ENCODE results near the gene PDCD2L.
"Not testable (repeated sequence)": the region's sequence is repeated elsewhere in the genome, so short reads cannot be mapped to it uniquely, and the experiment has no call there.

PDCD2L gene

GRCh38 chr19:34404109-34404909 lies at the start of gene PDCD2L:
Gene PDCD2L, plus strand, starts transcription at chr19:34404399. Its CDS starts 32 bp downstream, at chr19:34404431.
- DNase-seq = peak; percentile 92

- no peak for DNase-seq
These were observed 49.0 kb upstream of the PDCD2L start for GRCh38 chr19:34355201-34355600.

GRCh38 chr19:34356875-34357274 lies 47.3 kb upstream of the PDCD2L start:
- no peak for DNase-seq

GRCh38 chr19:34357431-34357830 lies 46.8 kb upstream of the PDCD2L start:
- no peak for DNase-seq

- DNase-seq = peak; percentile 97
These were observed 44.9 kb upstream of the PDCD2L start for GRCh38 chr19:34359140-34359953.

GRCh38 chr19:34359954-34360315 lies 44.3 kb upstream of the PDCD2L start:
- no peak for DNase-seq

GRCh38 chr19:34360354-34360909 lies 43.8 kb upstream of the PDCD2L start:
- DNase-seq = no peak

GRCh38 chr19:34362679-34363069 lies 41.5 kb upstream of the PDCD2L start:
- no peak for DNase-seq

GRCh38 chr19:34363094-34363493 lies 41.1 kb upstream of the PDCD2L start:
- no peak for DNase-seq

- no peak for DNase-seq
These were observed 40.3 kb upstream of the PDCD2L start for GRCh38 chr19:34363930-34364329.

- DNase-seq = no peak
These were observed 39.8 kb upstream of the PDCD2L start for GRCh38 chr19:34364462-34364829.

GRCh38 chr19:34364830-34365462 lies 39.3 kb upstream of the PDCD2L start, which contains the start of gene GPI:
Gene GPI, plus strand, starts transcription at chr19:34365196. Its CDS starts 71 bp downstream, at chr19:34365267.
- peak; percentile 43 for DNase-seq

- DNase-seq = no peak
These were observed 38.5 kb upstream of the PDCD2L start for GRCh38 chr19:34365463-34366401.

GRCh38 chr19:34366738-34367623 lies 37.2 kb upstream of the PDCD2L start:
- no peak for DNase-seq

GRCh38 chr19:34367624-34367957 lies 36.6 kb upstream of the PDCD2L start:
- no peak for DNase-seq

- no peak for DNase-seq
These were observed 35.9 kb upstream of the PDCD2L start for GRCh38 chr19:34368338-34368737.

GRCh38 chr19:34369166-34369565 lies 35.0 kb upstream of the PDCD2L start:
- not testable (repeated sequence) for DNase-seq

GRCh38 chr19:34370117-34370516 lies 34.1 kb upstream of the PDCD2L start:
- no peak for DNase-seq

GRCh38 chr19:34370983-34371382 lies 33.2 kb upstream of the PDCD2L start:
- DNase-seq = no peak

GRCh38 chr19:34373601-34374288 lies 30.5 kb upstream of the PDCD2L start:
- no peak for DNase-seq

- no peak for DNase-seq
These were observed 28.6 kb upstream of the PDCD2L start for GRCh38 chr19:34375598-34375997.

Data from NCI-H1436 (cell line).